ENCODE results near the gene ARID5B.

GRCh38 chr10:62040881-62041280 is 139.4 kb downstream of the ARID5B start:
- no peak for TF ChIP-seq POLR2A (IDR thresholded peaks at IDR 0.05; ENCODE audit: low read length)
- TF ChIP-seq GATA1 (IDR thresholded peaks at IDR 0.05; ENCODE audit: low read depth, low read length), result no peak
